Measurements from ENCODE around the gene SCCPDH.

SCCPDH gene

GRCh38 chr1:246753670-246754535, 29.7 kb downstream of the SCCPDH start:
- DNase-seq (ENCODE audit: low spot score) = peak; percentile 72

- no peak for DNase-seq (ENCODE audit: low spot score)
Measured at GRCh38 chr1:246755419-246755818, 31.2 kb downstream of the SCCPDH start.

GRCh38 chr1:246760422-246761347, 36.5 kb downstream of the SCCPDH start:
- no peak for DNase-seq (ENCODE audit: low spot score)

- no peak for DNase-seq (ENCODE audit: low spot score)
Measured at GRCh38 chr1:246761396-246761795, 37.2 kb downstream of the SCCPDH start.

- DNase-seq (ENCODE audit: low spot score) = no peak
Measured at GRCh38 chr1:246765521-246765920, 41.3 kb downstream of the SCCPDH start.

- DNase-seq (ENCODE audit: low spot score) = no peak
Measured at GRCh38 chr1:246768403-246769020, 44.3 kb downstream of the SCCPDH start.

- DNase-seq (ENCODE audit: low spot score) = peak; percentile 90
Measured at GRCh38 chr1:246769306-246769705, 45.1 kb downstream of the SCCPDH start.

GRCh38 chr1:246771366-246771765, 47.2 kb downstream of the SCCPDH start:
- no peak for DNase-seq (ENCODE audit: low spot score)

- no peak for DNase-seq (ENCODE audit: low spot score)
Measured at GRCh38 chr1:246772686-246773085, 48.5 kb downstream of the SCCPDH start.

- no peak for DNase-seq (ENCODE audit: low spot score)
Measured at GRCh38 chr1:246773213-246773641, 49.0 kb downstream of the SCCPDH start.

GRCh38 chr1:246775531-246776385, 51.5 kb downstream of the SCCPDH start:
- no peak for DNase-seq (ENCODE audit: low spot score)

- DNase-seq (ENCODE audit: low spot score) = no peak
Measured at GRCh38 chr1:246776923-246777322, 52.7 kb downstream of the SCCPDH start.

- no peak for DNase-seq (ENCODE audit: low spot score)
Measured at GRCh38 chr1:246778663-246779062, 54.5 kb downstream of the SCCPDH start.

- no peak for DNase-seq (ENCODE audit: low spot score)
Measured at GRCh38 chr1:246779561-246780175, 55.5 kb downstream of the SCCPDH start.

- no peak for DNase-seq (ENCODE audit: low spot score)
Measured at GRCh38 chr1:246780264-246780663, 56.1 kb downstream of the SCCPDH start.

- DNase-seq (ENCODE audit: low spot score) = no peak
Measured at GRCh38 chr1:246781212-246781611, 57.0 kb downstream of the SCCPDH start.

GRCh38 chr1:246782120-246782900, 58.1 kb downstream of the SCCPDH start:
- DNase-seq (ENCODE audit: low spot score) = peak; percentile 75

- peak; percentile 55 for DNase-seq (ENCODE audit: low spot score)
Measured at GRCh38 chr1:246784621-246785493, 60.6 kb downstream of the SCCPDH start.

- no peak for DNase-seq (ENCODE audit: low spot score)
Measured at GRCh38 chr1:246785494-246786111, 61.4 kb downstream of the SCCPDH start.

All from AG20443 (cell line).